ENCODE results near the gene CDK4. TPM values are rescaled to one million over a fixed set of nuclear protein-coding genes. Genes with fewer than 3 reads are reported as not detected.

CDK4 gene
- total and polyA plus RNA-seq, 4 donors: 28.1 to 69.1 (median 38.2) TPM

GRCh38 chr12:57800965-57801364, 48.9 kb upstream of the CDK4 start:
- Histone ChIP-seq H3K27ac (ENCODE audit: low read depth in 1 of 2, low read length in 2 of 2) (no peak overlapping the region), H3K27me3 (ENCODE audit: control insufficient read depth in 4 of 4, insufficient read depth in 4 of 4, low read length in 3 of 4) (no peaks in the 10 kb centered on the region), H3K4me3 (ENCODE audit: low read depth in 1 of 3, low read length in 3 of 3) (no peak overlapping the region), H3K9ac (ENCODE audit: low read depth in 1 of 2, low read length in 2 of 2) (no peak overlapping the region), H3K9me3 (ENCODE audit: control insufficient read depth in 4 of 4, low read length in 3 of 4) (no peaks in the 10 kb centered on the region), H3K4me1 (ENCODE audit: control insufficient read depth in 4 of 4, insufficient read depth in 4 of 4, low read length in 3 of 4) (no peaks in the 10 kb centered on the region), H3K36me3 (ENCODE audit: control insufficient read depth in 4 of 4, insufficient read depth in 3 of 4, low read depth in 1 of 4, low read length in 3 of 4) (peaks cover 7 to 57% (median 38%) of the 10 kb centered on the region in 4 donors)
- TF ChIP-seq, protein P1, sequence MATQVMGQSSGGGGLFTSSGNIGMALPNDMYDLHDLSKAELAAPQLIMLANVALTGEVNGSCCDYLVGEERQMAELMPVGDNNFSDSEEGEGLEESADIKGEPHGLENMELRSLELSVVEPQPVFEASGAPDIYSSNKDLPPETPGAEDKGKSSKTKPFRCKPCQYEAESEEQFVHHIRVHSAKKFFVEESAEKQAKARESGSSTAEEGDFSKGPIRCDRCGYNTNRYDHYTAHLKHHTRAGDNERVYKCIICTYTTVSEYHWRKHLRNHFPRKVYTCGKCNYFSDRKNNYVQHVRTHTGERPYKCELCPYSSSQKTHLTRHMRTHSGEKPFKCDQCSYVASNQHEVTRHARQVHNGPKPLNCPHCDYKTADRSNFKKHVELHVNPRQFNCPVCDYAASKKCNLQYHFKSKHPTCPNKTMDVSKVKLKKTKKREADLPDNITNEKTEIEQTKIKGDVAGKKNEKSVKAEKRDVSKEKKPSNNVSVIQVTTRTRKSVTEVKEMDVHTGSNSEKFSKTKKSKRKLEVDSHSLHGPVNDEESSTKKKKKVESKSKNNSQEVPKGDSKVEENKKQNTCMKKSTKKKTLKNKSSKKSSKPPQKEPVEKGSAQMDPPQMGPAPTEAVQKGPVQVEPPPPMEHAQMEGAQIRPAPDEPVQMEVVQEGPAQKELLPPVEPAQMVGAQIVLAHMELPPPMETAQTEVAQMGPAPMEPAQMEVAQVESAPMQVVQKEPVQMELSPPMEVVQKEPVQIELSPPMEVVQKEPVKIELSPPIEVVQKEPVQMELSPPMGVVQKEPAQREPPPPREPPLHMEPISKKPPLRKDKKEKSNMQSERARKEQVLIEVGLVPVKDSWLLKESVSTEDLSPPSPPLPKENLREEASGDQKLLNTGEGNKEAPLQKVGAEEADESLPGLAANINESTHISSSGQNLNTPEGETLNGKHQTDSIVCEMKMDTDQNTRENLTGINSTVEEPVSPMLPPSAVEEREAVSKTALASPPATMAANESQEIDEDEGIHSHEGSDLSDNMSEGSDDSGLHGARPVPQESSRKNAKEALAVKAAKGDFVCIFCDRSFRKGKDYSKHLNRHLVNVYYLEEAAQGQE (IDR thresholded peaks at IDR 0.05): no peak
- TF ChIP-seq RXRA (IDR thresholded peaks at IDR 0.05): no peak
- no peak for DNase-seq (ENCODE audit: low spot score)
- WGBS: 96% methylated on average over 3 of the region's 3 CpGs

DNA sequence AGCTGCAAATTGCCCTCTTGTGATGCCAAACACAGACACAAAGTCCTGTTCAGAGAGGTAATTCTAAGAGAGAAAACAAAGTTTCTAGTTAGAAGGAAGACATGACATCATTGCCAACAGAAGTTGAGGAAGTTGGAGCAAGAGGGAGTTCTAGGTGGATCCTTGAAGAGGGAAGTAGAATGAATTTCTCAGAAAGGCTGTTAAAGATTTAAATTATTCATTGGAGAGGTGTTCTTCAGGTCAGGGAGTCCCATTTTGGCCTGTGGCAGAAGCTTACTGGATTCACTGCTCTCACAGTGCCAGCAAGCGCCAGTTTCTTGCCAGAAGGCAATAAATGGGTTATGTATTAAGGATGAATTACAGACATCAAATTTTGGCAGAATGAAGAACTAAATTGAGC, 45.8 kb upstream of the CDK4 start:
- H3K36me3 ChIP-seq (ENCODE audit: control insufficient read depth in 4 of 4, insufficient read depth in 3 of 4, low read depth in 1 of 4, low read length in 3 of 4): peaks cover 8 to 69% (median 49%) of the 10 kb centered on the region in 4 donors
- H3K27ac ChIP-seq (ENCODE audit: low read depth in 1 of 2, low read length in 2 of 2): no peak overlapping the region
- no peak for TF ChIP-seq JUND (IDR thresholded peaks at IDR 0.05)
- TF ChIP-seq RAD21 (IDR thresholded peaks at IDR 0.05): no peak
- no peak for TF ChIP-seq HNF4G (IDR thresholded peaks at IDR 0.05)
- TF ChIP-seq, protein P2, sequence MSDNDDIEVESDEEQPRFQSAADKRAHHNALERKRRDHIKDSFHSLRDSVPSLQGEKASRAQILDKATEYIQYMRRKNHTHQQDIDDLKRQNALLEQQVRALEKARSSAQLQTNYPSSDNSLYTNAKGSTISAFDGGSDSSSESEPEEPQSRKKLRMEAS (IDR thresholded peaks at IDR 0.05): no peak
- no peak for TF ChIP-seq TAF1 (conservative IDR thresholded peaks at IDR 0.05)
- TF ChIP-seq YY1 (IDR thresholded peaks at IDR 0.05): no peak
- no peak for DNase-seq (ENCODE audit: low spot score)
- no peaks in the 10 kb centered on the region for H3K9me3 ChIP-seq (ENCODE audit: control insufficient read depth in 4 of 4, low read length in 3 of 4)
- H3K27me3 ChIP-seq (ENCODE audit: control insufficient read depth in 4 of 4, insufficient read depth in 4 of 4, low read length in 3 of 4): no peaks in the 10 kb centered on the region
- H3K4me1 ChIP-seq (ENCODE audit: control insufficient read depth in 4 of 4, insufficient read depth in 4 of 4, low read length in 3 of 4): no peaks in the 10 kb centered on the region
- no peak overlapping the region for H3K9ac ChIP-seq (ENCODE audit: low read depth in 1 of 2, low read length in 2 of 2)
- no peak overlapping the region for H3K4me3 ChIP-seq (ENCODE audit: low read depth in 1 of 3, low read length in 3 of 3)
- 93% methylated on average over 1 of the region's 1 CpG for WGBS

GRCh38 chr12:57796996-57797395, 44.9 kb upstream of the CDK4 start:
- Histone ChIP-seq H3K27me3 (ENCODE audit: control insufficient read depth in 4 of 4, insufficient read depth in 4 of 4, low read length in 3 of 4) (no peaks in the 10 kb centered on the region), H3K4me3 (ENCODE audit: low read depth in 1 of 3, low read length in 3 of 3) (no peak overlapping the region), H3K27ac (ENCODE audit: low read depth in 1 of 2, low read length in 2 of 2) (no peak overlapping the region), H3K36me3 (ENCODE audit: control insufficient read depth in 4 of 4, insufficient read depth in 3 of 4, low read depth in 1 of 4, low read length in 3 of 4) (peaks cover 8 to 70% (median 44%) of the 10 kb centered on the region in 4 donors), H3K9ac (ENCODE audit: low read depth in 1 of 2, low read length in 2 of 2) (no peak overlapping the region), H3K9me3 (ENCODE audit: control insufficient read depth in 4 of 4, low read length in 3 of 4) (no peaks in the 10 kb centered on the region), H3K4me1 (ENCODE audit: control insufficient read depth in 4 of 4, insufficient read depth in 4 of 4, low read length in 3 of 4) (no peaks in the 10 kb centered on the region)
- 96% methylated on average over 1 of the region's 1 CpG for WGBS
- no peak for DNase-seq (ENCODE audit: low spot score)
- TF ChIP-seq SP1 (IDR thresholded peaks at IDR 0.05): no peak
- TF ChIP-seq JUND (IDR thresholded peaks at IDR 0.05): no peak
- TF ChIP-seq NR2F2 (IDR thresholded peaks at IDR 0.05): no peak
- no peak for TF ChIP-seq YY1 (IDR thresholded peaks at IDR 0.05)
- no peak for TF ChIP-seq GABPA (IDR thresholded peaks at IDR 0.05 in 1 of 2, conservative IDR thresholded peaks at IDR 0.05 in 1 of 2)
- TF ChIP-seq, protein P1 (IDR thresholded peaks at IDR 0.05): no peak
- TF ChIP-seq, protein P3, sequence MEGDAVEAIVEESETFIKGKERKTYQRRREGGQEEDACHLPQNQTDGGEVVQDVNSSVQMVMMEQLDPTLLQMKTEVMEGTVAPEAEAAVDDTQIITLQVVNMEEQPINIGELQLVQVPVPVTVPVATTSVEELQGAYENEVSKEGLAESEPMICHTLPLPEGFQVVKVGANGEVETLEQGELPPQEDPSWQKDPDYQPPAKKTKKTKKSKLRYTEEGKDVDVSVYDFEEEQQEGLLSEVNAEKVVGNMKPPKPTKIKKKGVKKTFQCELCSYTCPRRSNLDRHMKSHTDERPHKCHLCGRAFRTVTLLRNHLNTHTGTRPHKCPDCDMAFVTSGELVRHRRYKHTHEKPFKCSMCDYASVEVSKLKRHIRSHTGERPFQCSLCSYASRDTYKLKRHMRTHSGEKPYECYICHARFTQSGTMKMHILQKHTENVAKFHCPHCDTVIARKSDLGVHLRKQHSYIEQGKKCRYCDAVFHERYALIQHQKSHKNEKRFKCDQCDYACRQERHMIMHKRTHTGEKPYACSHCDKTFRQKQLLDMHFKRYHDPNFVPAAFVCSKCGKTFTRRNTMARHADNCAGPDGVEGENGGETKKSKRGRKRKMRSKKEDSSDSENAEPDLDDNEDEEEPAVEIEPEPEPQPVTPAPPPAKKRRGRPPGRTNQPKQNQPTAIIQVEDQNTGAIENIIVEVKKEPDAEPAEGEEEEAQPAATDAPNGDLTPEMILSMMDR (IDR thresholded peaks at IDR 0.05; ENCODE audit: low read depth, low read length, missing input control): no peak
- no peak for TF ChIP-seq EGR1 (IDR thresholded peaks at IDR 0.05; ENCODE audit: low read depth in 2 of 2)
- TF ChIP-seq FOXA1 (IDR thresholded peaks at IDR 0.05): no peak
- TF ChIP-seq HNF4G (IDR thresholded peaks at IDR 0.05): no peak
- TF ChIP-seq, protein P2 (IDR thresholded peaks at IDR 0.05): no peak
- no peak for TF ChIP-seq FOXA2 (IDR thresholded peaks at IDR 0.05)
- TF ChIP-seq ZBTB33 (IDR thresholded peaks at IDR 0.05): no peak
- TF ChIP-seq, protein P4, sequence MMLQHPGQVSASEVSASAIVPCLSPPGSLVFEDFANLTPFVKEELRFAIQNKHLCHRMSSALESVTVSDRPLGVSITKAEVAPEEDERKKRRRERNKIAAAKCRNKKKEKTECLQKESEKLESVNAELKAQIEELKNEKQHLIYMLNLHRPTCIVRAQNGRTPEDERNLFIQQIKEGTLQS (IDR thresholded peaks at IDR 0.05): no peak
- TF ChIP-seq RXRA (IDR thresholded peaks at IDR 0.05): no peak
